HCT116 (cell line): ENCODE measurements around the gene DDX47. TPM values are rescaled to one million over a fixed set of nuclear protein-coding genes. Genes with fewer than 3 reads are reported as not detected.
"Not testable (repeated sequence)": the region's sequence is repeated elsewhere in the genome, so short reads cannot be mapped to it uniquely, and the experiment has no call there.

Experiments
- ATAC-seq: fragments of 200-7000 bp; cut with Tn5 transposase; 2 replicates; pipeline ENCODE4 v1.9.1; 2020; ENCODE audit warnings: mild to moderate bottlenecking, moderate library complexity
- BruUV-seq: library from RNA; stranded (reverse); fragments of 400-500 nt; replicated peaks from 2 replicates; lab custom pipeline; 2021; lab: Mats Ljungman, UMichigan
- CTCF ChIA-PET: fragments of 300-600 bp; sonication (Branson Sonifier 250); formaldehyde crosslinking; loops from one replicate; lab custom pipeline; 2021; ENCODE audit warnings: antibody characterized with exemption; lab: Charles Lee
- POLR2A ChIA-PET: fragments of 300-600, 350-600 bp; sonication (Branson Sonifier 250); formaldehyde crosslinking; loops from one replicate; lab custom pipeline; 2021; ENCODE audit warnings: antibody characterized with exemption; lab: Charles Lee
- RAD21 ChIA-PET, 2 experiments: fragments of 300-600 bp; sonication (Branson Sonifier 250); formaldehyde crosslinking; loops; one replicate each; lab custom pipeline; 2023; ENCODE audit warnings: low total read pairs in 2 of 2; ENCODE audit not compliant: uncharacterized antibody in 2 of 2, unreplicated experiment in 2 of 2, low non-redundant PET in 1 of 2; lab: Charles Lee
- DNase-seq: peaks from one replicate; pipeline ENCODE4 v3.0.0-alpha.2; 2010; ENCODE audit warnings: low read depth, low spot score
- H2AFZ ChIP-seq: fragments of 200-600 bp; shearing (Covaris generic), sonication (generic); 2 replicates; pipeline ENCODE4 v1.6.1; 2017; ENCODE audit warnings: low read depth, mixed run types, mixed read lengths, antibody characterized with exemption, low read length; ENCODE audit not compliant: poor library complexity, severe bottlenecking
- H3K27ac ChIP-seq: 2 replicates; pipeline ENCODE4 v1.5.1; 2012; ENCODE audit warnings: low read depth, low read length
- H3K27me3 ChIP-seq: fragments of 200-600 bp; sonication (generic); 2 replicates; pipeline ENCODE4 v1.6.1; 2016; ENCODE audit warnings: mixed run types, low read length, mixed read lengths; ENCODE audit not compliant: insufficient read depth
- H3K36me3 ChIP-seq, 2 experiments: fragments of 200-500 bp in 1 of 2; fragments of 200-600 bp in 1 of 2; sonication (Bioruptor generic) in 1 of 2; sonication (generic) in 1 of 2; 2 replicates each; pipeline versions ENCODE4 v1.5.1 to v1.6.1; 2014 to 2016; ENCODE audit warnings: low read length in 2 of 2, inconsistent platforms in 1 of 2, mixed read lengths in 1 of 2, mixed run types in 1 of 2; ENCODE audit not compliant: insufficient read depth in 2 of 2, control insufficient read depth in 1 of 2
- H3K4me1 ChIP-seq, 2 experiments: fragments of 200-600 bp in 1 of 2; sonication (generic) in 1 of 2; 2 replicates each; pipeline versions ENCODE4 v1.5.1 to v1.6.1; 2012 to 2017; ENCODE audit warnings: low read length in 2 of 2, inconsistent platforms in 1 of 2, mild to moderate bottlenecking in 1 of 2, mixed read lengths in 1 of 2, mixed run types in 1 of 2, moderate library complexity in 1 of 2; ENCODE audit not compliant: insufficient read depth in 2 of 2, control insufficient read depth in 1 of 2
- H3K4me2 ChIP-seq: fragments of 200-600 bp; sonication (generic); 2 replicates; pipeline ENCODE4 v1.6.1; 2017; ENCODE audit warnings: mixed run types, low read length, mixed read lengths
- H3K4me3 ChIP-seq, 2 experiments: fragments of 200-600 bp in 1 of 2; sonication (generic) in 1 of 2; replicated peaks in 1 of 2; 2 replicates each; pipeline ENCODE4 v1.5.1; 2011 to 2016; ENCODE audit warnings: low read length in 2 of 2, control low read depth in 1 of 2, low read depth in 1 of 2, mild to moderate bottlenecking in 1 of 2, mixed read lengths in 1 of 2, mixed run types in 1 of 2
- H3K79me2 ChIP-seq: fragments of 200-600 bp; sonication (generic); 2 replicates; pipeline ENCODE4 v1.6.1; 2017; ENCODE audit warnings: mild to moderate bottlenecking, mixed run types, low read length, moderate library complexity, mixed read lengths; ENCODE audit not compliant: insufficient read depth
- H3K9ac ChIP-seq: fragments of 200-600 bp; sonication (generic); 2 replicates; pipeline ENCODE4 v1.6.1; 2016; ENCODE audit warnings: low read length, mixed read lengths
- H3K9me2 ChIP-seq: fragments of 200-600 bp; sonication (generic), shearing (Covaris generic); 2 replicates; pipeline ENCODE4 v1.6.1; 2017; ENCODE audit warnings: mixed run types, mild to moderate bottlenecking, moderate library complexity; ENCODE audit not compliant: insufficient read depth
- H3K9me3 ChIP-seq, 2 experiments: fragments of 200-500 bp in 1 of 2; fragments of 200-600 bp in 1 of 2; sonication (Bioruptor generic) in 1 of 2; sonication (generic) in 1 of 2; 2 replicates each; pipeline ENCODE4 v1.6.1; 2014 to 2017; ENCODE audit warnings: low read length in 2 of 2, mixed read lengths in 2 of 2, inconsistent platforms in 1 of 2, low read depth in 1 of 2, mild to moderate bottlenecking in 1 of 2, mixed run types in 1 of 2, moderate library complexity in 1 of 2; ENCODE audit not compliant: control insufficient read depth in 1 of 2, insufficient read depth in 1 of 2
- H4K20me1 ChIP-seq: fragments of 200-600 bp; sonication (generic), shearing (Covaris generic); 2 replicates; pipeline ENCODE4 v1.6.1; 2017; ENCODE audit warnings: mixed run types, mild to moderate bottlenecking, moderate library complexity; ENCODE audit not compliant: insufficient read depth
- EZH2phosphoT487 ChIP-seq: fragments of 200-600 bp; IDR thresholded peaks from 2 replicates; pipeline ENCODE4 v1.6.1; 2018; ENCODE audit warnings: antibody characterized with exemption, borderline replicate concordance
- FOSL1 ChIP-seq: IDR thresholded peaks from 2 replicates; pipeline ENCODE4 v1.6.1; 2012; ENCODE audit warnings: low read depth
- intact Hi-C: fragments of 100-400 bp; cut with micrococcal nuclease; formaldehyde crosslinking; loops from 2 replicates; pipeline ENCODE4 v1.10.0; 2022
- total RNA-seq: library from RNA; stranded (reverse); gene quantifications from one replicate; pipeline ENCODE4 v1.2.1, GENCODE V29; 2021; ENCODE audit not compliant: unreplicated experiment

Gene DDX47
- total RNA-seq, 1 experiment from 2014 or later, result 103 TPM

DNA sequence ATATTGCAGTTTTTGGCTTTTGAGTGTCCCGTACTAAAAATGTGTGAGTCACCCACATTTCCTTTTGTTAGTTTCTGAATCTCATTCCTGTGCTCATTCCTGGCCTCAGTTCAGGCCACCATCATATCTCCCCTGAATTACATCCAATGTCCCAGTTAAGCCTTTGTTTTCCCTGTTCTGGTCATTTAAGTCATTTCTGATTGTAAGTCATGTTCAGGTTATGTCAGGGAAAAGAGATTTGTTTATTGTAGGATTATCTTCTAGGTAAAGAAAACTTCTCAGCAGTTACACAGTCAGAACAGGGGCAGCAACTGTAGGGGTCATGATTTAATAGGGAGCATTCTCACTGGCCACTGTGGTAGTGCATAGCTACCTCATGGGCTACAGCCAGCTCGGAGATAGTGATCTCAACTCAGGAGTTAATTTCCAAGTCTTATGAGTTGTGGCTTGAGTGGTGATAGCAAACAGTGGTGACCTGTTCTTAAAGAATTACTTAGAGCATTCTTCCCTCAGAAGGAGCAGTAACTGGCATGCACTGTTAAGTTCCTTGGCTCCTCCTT lies 6.7 kb downstream of the DDX47 start:
- Histone ChIP-seq H3K36me3 (peaks cover 50 to 73% of the 10 kb centered on the region in 2 experiments), H3K27me3 (no peaks in the 10 kb centered on the region), H3K9ac (peak overlapping the region; percentile 32), H3K9me2 (no peaks in the 10 kb centered on the region), H3K27ac (peak overlapping the region; percentile 75), H3K4me3 (0 out of 4 replicates have a peak overlapping the region, but pooled peaks of 1 of the 2 experiments have one; percentile 8), H3K9me3 (no peaks in the 10 kb centered on the region), H3K79me2 (peaks cover 86% of the 10 kb centered on the region), H3K4me2 (peak overlapping the region; percentile 57), H2AFZ (no peak overlapping the region), H4K20me1 (no peaks in the 10 kb centered on the region), H3K4me1 (peaks cover 28 to 55% of the 10 kb centered on the region in 2 experiments)
- peak; percentile 38; the same call in 1 of the 2 replicates for TF ChIP-seq FOSL1
- TF ChIP-seq EZH2phosphoT487, result no peak
- DNase-seq (no peak), ATAC-seq (peak; percentile 86)
- intact Hi-C loops, result loop anchor here (10.0 kb wide), 2 partner anchors 165 to 275 kb away; no protein-coding TSS in a partner anchor
- no TSS peak for BruUV-seq
- POLR2A ChIA-PET, result no interaction called here
- RAD21 ChIA-PET, result no interaction called here
- CTCF ChIA-PET, result interaction anchor here (1.0 kb wide), 1 partner anchor 83 kb away, joined by 3 read pairs; no protein-coding TSS in a partner anchor

DNA sequence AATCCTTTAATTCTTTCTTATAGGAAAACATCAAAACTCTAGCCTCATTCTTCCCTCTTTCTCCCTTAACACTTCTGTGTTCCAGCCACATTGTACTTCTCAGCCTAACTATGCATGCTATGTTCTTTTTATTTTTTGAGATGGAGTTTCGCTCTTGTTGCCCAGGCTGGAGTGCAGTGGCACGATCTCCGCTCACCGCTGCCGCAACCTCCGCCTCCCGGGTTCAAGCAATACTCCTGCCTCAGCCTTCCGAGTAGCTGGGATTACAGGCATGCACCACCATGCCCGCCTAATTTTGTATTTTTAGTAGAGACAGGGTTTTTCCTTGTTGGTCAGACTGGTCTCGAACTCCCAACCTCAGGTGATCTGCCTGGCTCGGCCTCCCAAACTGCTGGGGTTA lies 7.2 kb downstream of the DDX47 start:
- intact Hi-C loops, CTCF ChIA-PET, H3K9me3 ChIP-seq, H3K27me3 ChIP-seq, ATAC-seq, H2AFZ ChIP-seq, DNase-seq, H3K4me3 ChIP-seq, H3K9me2 ChIP-seq, POLR2A ChIA-PET, H4K20me1 ChIP-seq, BruUV-seq, RAD21 ChIA-PET: not testable (repeated sequence)
- peaks cover 80% of the 10 kb centered on the region for H3K79me2 ChIP-seq
- peak overlapping the region; percentile 75 for H3K27ac ChIP-seq
- peaks cover 48 to 73% of the 10 kb centered on the region in 2 experiments for H3K36me3 ChIP-seq
- peak overlapping the region; percentile 57; the same call in 1 of the 2 replicates for H3K4me2 ChIP-seq
- H3K9ac ChIP-seq, result peak overlapping the region; percentile 32; the same call in 1 of the 2 replicates
- peaks cover 28 to 52% of the 10 kb centered on the region in 2 experiments for H3K4me1 ChIP-seq
